Sigmoid colon (tissue), 7 donors: Measurements from ENCODE around the gene MYO1H. TPM values are rescaled to one million over a fixed set of nuclear protein-coding genes. Genes with fewer than 3 reads are reported as not detected.

Experiments
- DNase-seq: peaks from one replicate; pipeline ENCODE4 v3.0.0-alpha.2; 2019
- H3K27ac ChIP-seq, 4 donors: fragments of 200-600 bp; sonication (generic); one replicate each; pipeline ENCODE4 v1.5.1; 2016 to 2019; ENCODE audit warnings: mild to moderate bottlenecking in 1 of 4
- H3K27me3 ChIP-seq, 3 donors: fragments of 200-600 bp; sonication (generic); one replicate each; pipeline ENCODE4 v1.5.1; 2019; ENCODE audit warnings: mild to moderate bottlenecking in 1 of 3
- H3K36me3 ChIP-seq, 4 donors: fragments of 200-600 bp; sonication (generic); one replicate each; pipeline ENCODE4 v1.5.1; 2016 to 2019
- H3K4me1 ChIP-seq, 4 donors: fragments of 200-600 bp; sonication (generic); one replicate each; pipeline ENCODE4 v1.5.1; 2017 to 2019
- H3K4me3 ChIP-seq, 4 donors: fragments of 200-600 bp; sonication (generic); one replicate each; pipeline ENCODE4 v1.5.1; 2017 to 2019; ENCODE audit warnings: mild to moderate bottlenecking in 2 of 4, moderate library complexity in 1 of 4
- H3K9me3 ChIP-seq, 4 donors: fragments of 200-600 bp in 3 of 4; sonication (generic) in 3 of 4; one replicate each; pipeline versions ENCODE4 v1.5.1 to v1.6.1; 2013 to 2019
- EP300 ChIP-seq, 4 donors: sonication (generic); formaldehyde crosslinking; IDR thresholded peaks; one replicate each; pipeline ENCODE4 v1.6.1; 2017; ENCODE audit warnings: antibody characterized with exemption in 4 of 4
- POLR2A ChIP-seq, 2 donors: fragments of 450-650 bp; IDR thresholded peaks; one replicate each; pipeline ENCODE4 v1.6.1; 2016; ENCODE audit warnings: antibody characterized with exemption in 2 of 2, mild to moderate bottlenecking in 2 of 2, moderate library complexity in 2 of 2
- POLR2AphosphoS5 ChIP-seq, 4 donors: sonication (generic); formaldehyde crosslinking; IDR thresholded peaks; one replicate each; pipeline ENCODE4 v1.6.1; 2017; ENCODE audit warnings: antibody characterized with exemption in 4 of 4
- WGBS, 2 donors: extraction: QIAGEN DNeasy Blood & Tissue Kit; methylation state at CpG; one replicate each; pipeline ENCODE4 v1.1.7; 2013; 5-methylcytosine and 5-hydroxymethylcytosine counted together
- intact Hi-C: fragments of 100-400 bp; cut with DNase I; formaldehyde crosslinking; loops from one replicate; pipeline ENCODE4 v1.15.1; 2023
- polyA plus RNA-seq, 3 donors: library from polyadenylated mRNA; stranded (reverse); fragments of 200-250 nt; gene quantifications; one replicate each; pipeline ENCODE4 v1.2.3, GENCODE V29; 2013
- total RNA-seq, 4 donors: library from RNA; depleted of rRNA; stranded (reverse); fragments of >200 nt; gene quantifications; one replicate each; pipeline ENCODE4 v1.1.0, GENCODE V29; 2016
- TF ChIP-seq, protein P1 (sequence below), 4 experiments: fragments of 450-650 bp in 3 of 4; fragments of 200-600 bp in 1 of 4; IDR thresholded peaks; one replicate each; pipeline ENCODE4 v1.5.1; 2016 to 2019; ENCODE audit warnings: antibody characterized with exemption in 4 of 4, mild to moderate bottlenecking in 3 of 4, moderate library complexity in 2 of 4
- donor health status: healthy with polysubstance abuse.
- donor health status: Bipolar disorder and iron deficiency.
- donor health status: healthy.

Gene MYO1H
- total and polyA plus RNA-seq, 7 donors: 0.07 TPM; not detected in 6

DNA sequence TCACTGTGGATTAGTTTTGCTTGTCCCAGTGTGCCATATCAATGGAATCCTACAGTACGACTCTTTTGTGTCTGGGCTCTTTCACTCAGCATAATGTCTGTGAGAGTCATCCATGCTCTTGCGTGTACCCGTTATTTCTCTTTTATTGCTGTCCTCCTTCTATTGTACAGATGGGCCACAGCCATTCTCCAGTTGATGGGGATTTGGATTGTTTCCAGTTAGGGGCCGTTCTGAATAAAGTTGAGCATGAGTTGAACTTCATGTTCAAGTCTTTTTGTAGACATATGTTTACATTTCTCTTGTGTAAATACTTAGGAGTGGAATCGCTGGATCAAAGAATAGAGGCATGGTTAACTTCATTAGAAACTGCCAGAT, 38.3 kb downstream of the MYO1H start:
- intact Hi-C loops: no loop called here
- no peaks in the 10 kb centered on the region for H3K27me3 ChIP-seq
- peak overlapping the region in 1 of 4 donors; percentile 6 for H3K4me3 ChIP-seq
- WGBS, 2 donors: 8 to 37% methylated on average over 5 of the region's 5 CpGs
- no peak for DNase-seq
- H3K9me3 ChIP-seq: peaks cover 0 to 6% (median 0%) of the 10 kb centered on the region in 4 donors
- peak overlapping the region in 3 of 4 donors; percentile 21 to 56 (median 50) for H3K27ac ChIP-seq
- H3K4me1 ChIP-seq: peaks cover 0 to 30% (median 20%) of the 10 kb centered on the region in 4 donors
- H3K36me3 ChIP-seq: no peaks in the 10 kb centered on the region
- TF ChIP-seq POLR2A (IDR thresholded peaks at IDR 0.05) (no peak), POLR2AphosphoS5 (IDR thresholded peaks at IDR 0.05) (peak in 3 of 4 donors; percentile 37 to 61 (median 48))

DNA sequence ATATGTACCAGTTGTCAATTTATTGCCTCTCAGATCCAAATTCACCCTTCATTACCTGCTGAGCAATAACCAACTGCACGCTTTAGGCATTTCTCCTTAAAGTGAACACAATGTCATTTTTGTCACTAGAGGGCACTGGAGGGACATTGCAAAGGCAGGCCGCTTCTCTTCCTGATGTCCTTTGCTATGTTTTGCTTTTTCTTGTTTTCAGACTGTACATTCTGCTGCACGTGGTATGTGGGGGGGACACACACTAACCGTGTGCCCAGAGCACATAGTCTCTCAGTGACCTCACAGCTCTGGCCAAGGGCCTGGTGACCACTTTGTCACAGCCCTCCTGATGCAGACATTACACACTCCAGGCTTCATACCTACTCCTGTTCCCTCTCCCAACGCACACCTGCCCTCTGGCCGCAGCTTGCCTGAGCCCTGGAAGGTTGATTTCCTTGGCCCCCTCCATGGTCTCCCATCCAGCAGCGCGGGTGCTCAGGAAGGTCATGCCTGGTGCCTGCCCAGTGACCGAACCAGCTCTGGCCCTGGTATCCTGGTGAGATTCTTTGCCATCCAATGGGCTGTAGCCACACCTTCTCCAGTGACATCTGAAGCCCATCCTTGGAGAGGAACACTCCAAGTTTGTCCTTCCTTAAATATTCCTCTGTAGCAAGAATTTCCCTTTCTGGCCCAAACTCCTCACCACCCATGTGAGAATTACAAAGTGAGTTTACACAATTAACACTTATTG, 39.9 kb downstream of the MYO1H start:
- Histone ChIP-seq H3K36me3 (no peaks in the 10 kb centered on the region), H3K27ac (no peak overlapping the region), H3K4me3 (no peak overlapping the region), H3K4me1 (peaks cover 0 to 30% (median 20%) of the 10 kb centered on the region in 4 donors), H3K9me3 (peaks cover 0 to 6% (median 0%) of the 10 kb centered on the region in 4 donors), H3K27me3 (no peaks in the 10 kb centered on the region)
- WGBS, 2 donors: 54 to 68% methylated on average over 9 of the region's 9 CpGs
- intact Hi-C loops: no loop called here
- TF ChIP-seq POLR2A (IDR thresholded peaks at IDR 0.05): no peak
- TF ChIP-seq, protein P1, sequence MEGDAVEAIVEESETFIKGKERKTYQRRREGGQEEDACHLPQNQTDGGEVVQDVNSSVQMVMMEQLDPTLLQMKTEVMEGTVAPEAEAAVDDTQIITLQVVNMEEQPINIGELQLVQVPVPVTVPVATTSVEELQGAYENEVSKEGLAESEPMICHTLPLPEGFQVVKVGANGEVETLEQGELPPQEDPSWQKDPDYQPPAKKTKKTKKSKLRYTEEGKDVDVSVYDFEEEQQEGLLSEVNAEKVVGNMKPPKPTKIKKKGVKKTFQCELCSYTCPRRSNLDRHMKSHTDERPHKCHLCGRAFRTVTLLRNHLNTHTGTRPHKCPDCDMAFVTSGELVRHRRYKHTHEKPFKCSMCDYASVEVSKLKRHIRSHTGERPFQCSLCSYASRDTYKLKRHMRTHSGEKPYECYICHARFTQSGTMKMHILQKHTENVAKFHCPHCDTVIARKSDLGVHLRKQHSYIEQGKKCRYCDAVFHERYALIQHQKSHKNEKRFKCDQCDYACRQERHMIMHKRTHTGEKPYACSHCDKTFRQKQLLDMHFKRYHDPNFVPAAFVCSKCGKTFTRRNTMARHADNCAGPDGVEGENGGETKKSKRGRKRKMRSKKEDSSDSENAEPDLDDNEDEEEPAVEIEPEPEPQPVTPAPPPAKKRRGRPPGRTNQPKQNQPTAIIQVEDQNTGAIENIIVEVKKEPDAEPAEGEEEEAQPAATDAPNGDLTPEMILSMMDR (IDR thresholded peaks at IDR 0.05): peak in 3 of 4 experiments; percentile 23 to 57 (median 39)
- DNase-seq: no peak

DNA sequence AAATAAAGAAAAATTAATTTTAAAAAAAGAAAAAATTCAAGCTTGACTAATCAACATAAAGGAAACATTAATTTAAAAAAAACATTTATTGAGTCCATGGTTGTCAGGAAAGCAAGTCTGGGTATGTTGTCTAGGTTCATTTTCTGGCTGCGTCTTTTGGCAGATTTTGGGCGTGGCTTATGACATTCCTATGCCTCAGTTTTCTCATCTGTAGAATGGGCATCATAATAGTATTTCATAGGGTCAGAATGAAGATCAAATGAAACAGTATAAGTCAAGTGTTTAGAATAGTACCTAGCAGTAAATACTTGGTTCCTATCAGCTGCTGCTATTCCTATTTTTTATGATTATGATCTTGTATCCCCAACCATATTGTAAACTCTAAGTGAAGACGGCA, 40.5 kb downstream of the MYO1H start:
- no peak overlapping the region for H3K27ac ChIP-seq
- DNase-seq: no peak
- WGBS, 2 donors: 87 to 88% methylated on average over 3 of the region's 3 CpGs
- H3K36me3 ChIP-seq: no peaks in the 10 kb centered on the region
- TF ChIP-seq POLR2AphosphoS5 (IDR thresholded peaks at IDR 0.05) (no peak), POLR2A (IDR thresholded peaks at IDR 0.05) (no peak), EP300 (IDR thresholded peaks at IDR 0.05) (no peak)
- TF ChIP-seq, protein P1 (IDR thresholded peaks at IDR 0.05): no peak
- no peak overlapping the region for H3K4me3 ChIP-seq
- intact Hi-C loops: no loop called here
- H3K4me1 ChIP-seq: peaks cover 0 to 30% (median 20%) of the 10 kb centered on the region in 4 donors
- peaks cover 0 to 6% (median 0%) of the 10 kb centered on the region in 4 donors for H3K9me3 ChIP-seq
- no peaks in the 10 kb centered on the region for H3K27me3 ChIP-seq

DNA sequence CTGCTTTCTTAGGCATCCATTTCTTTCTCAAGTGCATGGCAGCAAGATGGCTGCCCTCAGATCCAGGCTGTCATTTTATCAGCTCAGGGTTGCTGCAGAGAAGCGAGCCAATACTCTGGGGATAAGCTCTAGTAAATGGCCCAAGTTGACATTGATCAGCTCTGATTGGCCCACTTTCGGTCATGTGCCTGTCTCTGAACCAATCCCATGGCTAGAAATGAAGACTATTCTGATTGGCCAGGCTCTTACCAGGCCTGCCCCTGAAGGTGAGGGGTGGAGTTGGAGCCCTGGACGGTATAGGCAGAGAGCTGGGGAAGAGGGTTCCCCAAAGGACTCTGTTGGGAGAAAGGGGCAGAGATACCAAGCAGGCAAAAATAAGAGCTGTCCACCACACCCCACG, 41.4 kb downstream of the MYO1H start:
- peaks cover 0 to 30% (median 20%) of the 10 kb centered on the region in 4 donors for H3K4me1 ChIP-seq
- no peak overlapping the region for H3K27ac ChIP-seq
- DNase-seq: no peak
- 70 to 75% methylated on average over 4 of the region's 4 CpGs for WGBS, 2 donors
- H3K27me3 ChIP-seq: no peaks in the 10 kb centered on the region
- no peaks in the 10 kb centered on the region for H3K36me3 ChIP-seq
- TF ChIP-seq POLR2A (IDR thresholded peaks at IDR 0.05): no peak
- no peak for TF ChIP-seq EP300 (IDR thresholded peaks at IDR 0.05)
- TF ChIP-seq POLR2AphosphoS5 (IDR thresholded peaks at IDR 0.05): no peak
- TF ChIP-seq, protein P1 (IDR thresholded peaks at IDR 0.05): no peak
- intact Hi-C loops: no loop called here
- H3K4me3 ChIP-seq: no peak overlapping the region
- peaks cover 0 to 6% (median 0%) of the 10 kb centered on the region in 4 donors for H3K9me3 ChIP-seq

DNA sequence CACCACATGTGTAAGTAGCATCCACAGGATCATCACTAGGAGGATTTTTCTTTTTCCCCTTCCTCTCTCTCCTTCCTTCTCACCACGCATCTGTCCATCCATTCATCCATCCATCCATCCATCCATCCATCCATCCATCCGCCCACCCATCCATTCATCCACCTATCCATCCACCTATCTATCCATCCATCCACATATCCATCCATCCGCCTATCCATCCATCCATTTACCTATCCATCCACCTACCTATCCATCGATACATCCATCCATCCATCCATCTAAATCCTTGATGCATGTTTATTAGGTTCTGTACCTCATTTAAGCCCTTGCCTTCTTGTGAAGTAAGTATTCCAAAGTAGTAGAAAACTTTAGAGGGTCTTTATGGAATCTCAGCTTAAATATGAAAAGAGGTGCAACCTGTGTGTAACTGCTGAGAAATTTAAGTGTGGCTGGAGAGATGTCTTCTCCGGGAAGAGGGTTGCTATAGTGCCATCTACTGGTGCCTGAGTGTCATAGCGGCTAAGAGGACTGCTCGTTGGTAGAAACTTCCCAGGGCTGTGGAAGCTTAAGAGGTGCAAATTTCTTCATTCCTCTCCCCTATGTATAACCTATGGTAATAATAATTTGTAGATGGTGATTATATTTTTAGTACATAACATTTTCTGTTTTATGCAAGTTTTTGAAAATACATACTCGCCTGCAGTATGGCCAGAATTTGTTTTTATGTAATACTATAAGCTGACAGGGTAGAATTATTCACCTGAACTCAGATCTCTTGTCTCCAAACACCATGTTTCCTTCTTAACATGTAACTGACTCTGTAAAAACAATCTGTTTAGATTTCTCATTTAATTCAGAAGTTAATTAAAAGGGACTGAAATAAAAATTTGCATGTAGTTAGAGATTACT, 46.0 kb downstream of the MYO1H start:
- Histone ChIP-seq H3K27me3 (no peaks in the 10 kb centered on the region), H3K9me3 (no peaks in the 10 kb centered on the region), H3K4me1 (no peaks in the 10 kb centered on the region), H3K4me3 (no peak overlapping the region), H3K27ac (no peak overlapping the region), H3K36me3 (no peaks in the 10 kb centered on the region)
- 48 to 51% methylated on average over 8 of the region's 8 CpGs for WGBS, 2 donors
- peak; percentile 68 for DNase-seq
- no peak for TF ChIP-seq EP300 (IDR thresholded peaks at IDR 0.05)
- TF ChIP-seq, protein P1 (IDR thresholded peaks at IDR 0.05): peak; percentile 55 to 90 (median 64)
- intact Hi-C loops: no loop called here
